H9 (cell line): Measurements from ENCODE around the gene SLC23A2. TPM values are rescaled to one million over a fixed set of nuclear protein-coding genes. Genes with fewer than 3 reads are reported as not detected.
A peak's percentile ranks its signal among the peaks of the same experiment; 100 is the strongest.

Source experiments
- DNase-seq: peaks from one replicate; pipeline ENCODE4 v3.0.0-alpha.2; 2017
- H2AFZ ChIP-seq: one replicate; pipeline ENCODE4 v1.6.1; 2013; ENCODE audit warnings: mild to moderate bottlenecking, low read length, control low read depth, moderate library complexity
- H2AK5ac ChIP-seq: 2 replicates; pipeline ENCODE4 v1.6.1; 2013; ENCODE audit warnings: low read length, control low read depth, mixed read lengths; ENCODE audit not compliant: insufficient read length
- H2BK120ac ChIP-seq: one replicate; pipeline ENCODE4 v1.6.1; 2013; ENCODE audit warnings: low read depth, mild to moderate bottlenecking, low read length, control low read depth, inconsistent platforms; ENCODE audit not compliant: poor library complexity, severe bottlenecking
- H2BK12ac ChIP-seq: 2 replicates; pipeline ENCODE4 v1.6.1; 2013; ENCODE audit warnings: low read length, control low read depth, mixed read lengths, low read depth; ENCODE audit not compliant: insufficient read length
- H2BK15ac ChIP-seq: 2 replicates; pipeline ENCODE4 v1.6.1; 2013; ENCODE audit warnings: low read depth, low read length, control low read depth
- H2BK20ac ChIP-seq: one replicate; pipeline ENCODE4 v1.6.1; 2013; ENCODE audit warnings: low read depth, mild to moderate bottlenecking, low read length, control low read depth, inconsistent platforms; ENCODE audit not compliant: poor library complexity, severe bottlenecking
- H2BK5ac ChIP-seq: 2 replicates; pipeline ENCODE4 v1.6.1; 2013; ENCODE audit warnings: low read length, control low read depth, mixed read lengths; ENCODE audit not compliant: insufficient read length
- H3K14ac ChIP-seq: 2 replicates; pipeline ENCODE4 v1.6.1; 2013; ENCODE audit warnings: low read length, control low read depth; ENCODE audit not compliant: insufficient read depth
- H3K18ac ChIP-seq: 2 replicates; pipeline ENCODE4 v1.6.1; 2013; ENCODE audit warnings: low read depth, mild to moderate bottlenecking, mixed read lengths, low read length, control low read depth; ENCODE audit not compliant: insufficient read length
- H3K23ac ChIP-seq: 2 replicates; pipeline ENCODE4 v1.6.1; 2013; ENCODE audit warnings: low read length, control low read depth, mixed read lengths, low read depth; ENCODE audit not compliant: insufficient read length
- H3K23me2 ChIP-seq: 2 replicates; pipeline ENCODE4 v1.6.1; 2013; ENCODE audit warnings: low read depth, mild to moderate bottlenecking, mixed read lengths, low read length, control low read depth; ENCODE audit not compliant: insufficient read length, poor library complexity, severe bottlenecking
- H3K27ac ChIP-seq: 2 replicates; pipeline ENCODE4 v1.5.1; 2013; ENCODE audit warnings: low read length, control low read depth, mixed read lengths, low read depth; ENCODE audit not compliant: insufficient read length
- H3K27me3 ChIP-seq: 2 replicates; pipeline ENCODE4 v1.6.1; 2013; ENCODE audit warnings: low read length, control low read depth, inconsistent platforms; ENCODE audit not compliant: insufficient read depth
- H3K4ac ChIP-seq: 2 replicates; pipeline ENCODE4 v1.6.1; 2013; ENCODE audit warnings: low read depth, mild to moderate bottlenecking, control low read depth, inconsistent platforms, low read length, moderate library complexity
- H3K4me1 ChIP-seq: 2 replicates; pipeline ENCODE4 v1.6.1; 2013; ENCODE audit warnings: low read length, control low read depth, inconsistent platforms; ENCODE audit not compliant: insufficient read depth
- H3K4me2 ChIP-seq: 2 replicates; pipeline ENCODE4 v1.6.1; 2013; ENCODE audit warnings: low read length, control low read depth, mixed read lengths; ENCODE audit not compliant: insufficient read length, insufficient read depth
- H3K56ac ChIP-seq: 2 replicates; pipeline ENCODE4 v1.6.1; 2013; ENCODE audit warnings: low read depth, mild to moderate bottlenecking, mixed read lengths, low read length, control low read depth; ENCODE audit not compliant: insufficient read length
- H3K79me1 ChIP-seq: 2 replicates; pipeline ENCODE4 v1.6.1; 2013; ENCODE audit warnings: low read depth, mild to moderate bottlenecking, moderate library complexity, low read length, control low read depth, inconsistent platforms; ENCODE audit not compliant: insufficient read depth, poor library complexity, severe bottlenecking
- H3K79me2 ChIP-seq: 2 replicates; pipeline ENCODE4 v1.6.1; 2013; ENCODE audit warnings: low read length, control low read depth, inconsistent platforms; ENCODE audit not compliant: insufficient read depth
- H3K9ac ChIP-seq: 2 replicates; pipeline ENCODE4 v1.6.1; 2013; ENCODE audit warnings: low read length, control low read depth, mixed read lengths; ENCODE audit not compliant: insufficient read length; ENCODE audit errors: extremely low read depth
- H3K9me3 ChIP-seq: one replicate; pipeline ENCODE4 v1.6.1; 2013; ENCODE audit warnings: low read depth, low read length, inconsistent platforms; ENCODE audit not compliant: control insufficient read depth
- H3T11ph ChIP-seq: one replicate; pipeline ENCODE4 v1.6.1; 2013; ENCODE audit warnings: mild to moderate bottlenecking, low read length, control low read depth, inconsistent platforms
- H4K20me1 ChIP-seq: one replicate; pipeline ENCODE4 v1.6.1; 2013; ENCODE audit not compliant: control insufficient read depth, insufficient read length, insufficient read depth
- H4K5ac ChIP-seq: 2 replicates; pipeline ENCODE4 v1.6.1; 2013; ENCODE audit warnings: low read depth, mild to moderate bottlenecking, mixed read lengths, low read length, control low read depth; ENCODE audit not compliant: insufficient read length
- H4K8ac ChIP-seq: replicated peaks from 2 replicates; pipeline ENCODE4 v1.6.1; 2013; ENCODE audit warnings: low read length, control low read depth, mixed read lengths, low read depth; ENCODE audit not compliant: insufficient read length
- H4K91ac ChIP-seq: 2 replicates; pipeline ENCODE4 v1.6.1; 2013; ENCODE audit warnings: low read depth, mild to moderate bottlenecking, moderate library complexity, mixed read lengths, low read length, control low read depth; ENCODE audit not compliant: insufficient read length
- H3K27ac Mint-ChIP-seq, 3 experiments: 2 replicates in 2 of 3; 3 replicates in 1 of 3; pipeline ENCODE4 v1.8.0; 2020 to 2021; ENCODE audit warnings: mixed read lengths in 3 of 3, mild to moderate bottlenecking in 1 of 3, moderate library complexity in 1 of 3
- H3K27me3 Mint-ChIP-seq: 2 replicates; pipeline ENCODE4 v1.8.0; 2021; ENCODE audit warnings: low read depth, mild to moderate bottlenecking, moderate library complexity, mixed read lengths
- H3K36me3 Mint-ChIP-seq, 3 experiments: 2 replicates in 2 of 3; 3 replicates in 1 of 3; pipeline ENCODE4 v1.8.0; 2020 to 2021; ENCODE audit warnings: low read depth in 3 of 3, mixed read lengths in 3 of 3; ENCODE audit not compliant: insufficient read depth in 1 of 3
- H3K4me1 Mint-ChIP-seq, 2 experiments: 2 replicates each; pipeline ENCODE4 v1.8.0; 2020; ENCODE audit warnings: mixed read lengths in 2 of 2
- H3K4me3 Mint-ChIP-seq, 2 experiments: 2 replicates in 1 of 2; 3 replicates in 1 of 2; pipeline ENCODE4 v1.8.0; 2020 to 2021; ENCODE audit warnings: mild to moderate bottlenecking in 2 of 2, mixed read lengths in 2 of 2, moderate library complexity in 1 of 2
- H3K9me3 Mint-ChIP-seq, 2 experiments: 2 replicates in 1 of 2; 3 replicates in 1 of 2; pipeline ENCODE4 v1.8.0; 2020; ENCODE audit warnings: mild to moderate bottlenecking in 2 of 2, mixed read lengths in 2 of 2, moderate library complexity in 1 of 2
- WGBS: extraction: QIAGEN DNeasy Blood & Tissue Kit; methylation state at CpG from one replicate; pipeline ENCODE4 v1.1.7; 2013; ENCODE audit warnings: missing lambda C conversion rate, low lambda C conversion rate, mixed read lengths; ENCODE audit not compliant: insufficient read length; ENCODE audit errors: extremely low coverage; 5-methylcytosine and 5-hydroxymethylcytosine counted together
- total RNA-seq: library from RNA; stranded (reverse); gene quantifications from 2 replicates; pipeline ENCODE4 v1.2.1, GENCODE V29; 2021
- TF ChIP-seq, protein P1 (sequence below): fragments of 200-600 bp; sonication (generic); conservative IDR thresholded peaks from 3 replicates; pipeline ENCODE4 v1.8.0; 2021; ENCODE audit warnings: antibody characterized with exemption, mild to moderate bottlenecking

The SLC23A2 gene
- total RNA-seq, 1 experiment from 2014 or later: 16.5 TPM

DNA sequence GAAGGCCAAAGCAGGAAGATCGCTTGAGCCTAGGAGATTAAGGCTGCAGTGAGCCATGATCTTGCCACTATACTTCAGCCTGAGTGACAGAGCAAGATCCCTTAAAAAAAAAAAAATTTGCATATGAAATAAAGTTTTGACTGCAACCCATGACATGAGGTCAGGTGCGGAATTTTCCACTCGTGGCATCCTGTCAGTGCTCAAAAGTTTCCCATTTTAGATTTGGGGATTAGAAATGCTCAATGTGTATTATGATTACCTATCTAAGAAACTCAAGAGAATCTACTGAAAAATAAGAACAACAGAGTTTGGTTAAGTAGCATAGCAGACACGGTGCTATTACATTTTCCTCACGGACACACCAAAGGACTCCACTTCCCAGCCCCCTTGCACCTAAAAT is 11.7 kb downstream of the SLC23A2 start:
- TF ChIP-seq, protein P1, sequence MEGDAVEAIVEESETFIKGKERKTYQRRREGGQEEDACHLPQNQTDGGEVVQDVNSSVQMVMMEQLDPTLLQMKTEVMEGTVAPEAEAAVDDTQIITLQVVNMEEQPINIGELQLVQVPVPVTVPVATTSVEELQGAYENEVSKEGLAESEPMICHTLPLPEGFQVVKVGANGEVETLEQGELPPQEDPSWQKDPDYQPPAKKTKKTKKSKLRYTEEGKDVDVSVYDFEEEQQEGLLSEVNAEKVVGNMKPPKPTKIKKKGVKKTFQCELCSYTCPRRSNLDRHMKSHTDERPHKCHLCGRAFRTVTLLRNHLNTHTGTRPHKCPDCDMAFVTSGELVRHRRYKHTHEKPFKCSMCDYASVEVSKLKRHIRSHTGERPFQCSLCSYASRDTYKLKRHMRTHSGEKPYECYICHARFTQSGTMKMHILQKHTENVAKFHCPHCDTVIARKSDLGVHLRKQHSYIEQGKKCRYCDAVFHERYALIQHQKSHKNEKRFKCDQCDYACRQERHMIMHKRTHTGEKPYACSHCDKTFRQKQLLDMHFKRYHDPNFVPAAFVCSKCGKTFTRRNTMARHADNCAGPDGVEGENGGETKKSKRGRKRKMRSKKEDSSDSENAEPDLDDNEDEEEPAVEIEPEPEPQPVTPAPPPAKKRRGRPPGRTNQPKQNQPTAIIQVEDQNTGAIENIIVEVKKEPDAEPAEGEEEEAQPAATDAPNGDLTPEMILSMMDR: no peak
- H2AFZ ChIP-seq: no peak overlapping the region
- H3K4me2 ChIP-seq: no peak overlapping the region
- no peak overlapping the region for H3K14ac ChIP-seq
- H3K36me3 Mint-ChIP-seq: no peaks in the 10 kb centered on the region; a peak in 1 of 7 replicates
- no peak overlapping the region for H3K4me3 Mint-ChIP-seq
- H2BK5ac ChIP-seq: no peak overlapping the region
- H3K9ac ChIP-seq: no peak overlapping the region
- H3K56ac ChIP-seq: no peak overlapping the region
- WGBS: no CpG with 5 or more reads among the region's 5 CpGs
- DNase-seq: no peak
- H3K9me3 ChIP-seq: no peaks in the 10 kb centered on the region
- no peak overlapping the region for H4K91ac ChIP-seq
- H3K79me2 ChIP-seq: no peaks in the 10 kb centered on the region
- no peak overlapping the region for H2BK15ac ChIP-seq
- no peak overlapping the region for H2BK20ac ChIP-seq
- H3K27ac ChIP-seq: no peak overlapping the region
- no peak overlapping the region for H3K18ac ChIP-seq
- no peak overlapping the region for H2BK12ac ChIP-seq
- no peak overlapping the region for H3T11ph ChIP-seq
- H2BK120ac ChIP-seq: no peak overlapping the region
- peaks cover 6% of the 10 kb centered on the region for H3K79me1 ChIP-seq
- no peak overlapping the region for H4K8ac ChIP-seq
- no peak overlapping the region for H2AK5ac ChIP-seq
- no peak overlapping the region for H4K5ac ChIP-seq
- no peaks in the 10 kb centered on the region for H3K27me3 ChIP-seq
- H3K23ac ChIP-seq: no peak overlapping the region
- peak overlapping the region in 1 of 3 experiments; percentile 73; a peak in 3 of 7 replicates for H3K27ac Mint-ChIP-seq
- H3K9me3 Mint-ChIP-seq: no peaks in the 10 kb centered on the region
- no peaks in the 10 kb centered on the region for H3K4me1 ChIP-seq
- H3K27me3 Mint-ChIP-seq: no peaks in the 10 kb centered on the region
- no peaks in the 10 kb centered on the region for H3K23me2 ChIP-seq
- H4K20me1 ChIP-seq: no peaks in the 10 kb centered on the region
- no peak overlapping the region for H3K4ac ChIP-seq
- peaks cover 11 to 17% of the 10 kb centered on the region in 2 experiments for H3K4me1 Mint-ChIP-seq
